Colonic mucosa (tissue), 4 donors: ENCODE data around the gene UBL7. TPM values are rescaled to one million over a fixed set of nuclear protein-coding genes. Genes with fewer than 3 reads are reported as not detected.

ENCODE experiments used
- DNase-seq: peaks from one replicate; pipeline ENCODE4 v3.0.0-alpha.2; 2020
- H3K27ac ChIP-seq: fragments of 200-600 bp; one replicate; pipeline ENCODE4 v1.8.0; 2021
- H3K27me3 ChIP-seq: fragments of 200-600 bp; one replicate; pipeline ENCODE4 v1.8.0; 2021
- H3K36me3 ChIP-seq: fragments of 200-600 bp; one replicate; pipeline ENCODE4 v1.8.0; 2021
- H3K4me1 ChIP-seq: fragments of 200-600 bp; one replicate; pipeline ENCODE4 v1.8.0; 2021; ENCODE audit warnings: mild to moderate bottlenecking
- H3K4me3 ChIP-seq: fragments of 200-600 bp; one replicate; pipeline ENCODE4 v1.8.0; 2021
- H3K9ac ChIP-seq, 2 donors: one replicate each; pipeline ENCODE4 v1.7.0; 2013; ENCODE audit warnings: control low read depth in 2 of 2, low read depth in 2 of 2, low read length in 2 of 2
- H3K9me3 ChIP-seq: fragments of 200-600 bp; one replicate; pipeline ENCODE4 v1.8.0; 2021
- CTCF ChIP-seq: fragments of 200-600 bp; IDR thresholded peaks from one replicate; pipeline ENCODE4 v1.8.0; 2022; ENCODE audit warnings: antibody characterized with exemption, mild to moderate bottlenecking
- intact Hi-C: fragments of 100-400 bp; cut with DNase I; formaldehyde crosslinking; loops from one replicate; pipeline ENCODE4 v1.14.1; 2022
- total RNA-seq, 2 donors: library from RNA; stranded (reverse); fragmentation: NEBNext Ultra II Directional in 1 of 2; extraction: Animal tissue kit (Norgen Biotek cat#: 25700) in 1 of 2; gene quantifications; one replicate each; pipeline ENCODE4 v1.2.1, GENCODE V29; 2021
- donor health status: healthy.
- donor health status: DM: no; HTN: no; CAD: no.
- donor health status: DM: no; HTN: no; CAD: no.

Gene UBL7
- total RNA-seq, 2 donors from 2014 or later = 32.2 to 43.8 TPM

GRCh38 chr15:74433592-74434262, 27.2 kb downstream of the UBL7 start, which contains the start of gene SEMA7A:
TSS of gene SEMA7A (minus strand) at chr15:74433958. CDS start at chr15:74433918, 40 bp downstream.
- H3K4me3 ChIP-seq = peak within 1 kb of the TSS; percentile 84
- peak within 1 kb of the TSS; percentile 15 for H3K27ac ChIP-seq
- H3K9me3 ChIP-seq = no peaks in the 10 kb centered on the region
- TF ChIP-seq CTCF = no peak
- peaks cover 3% of the 10 kb centered on the region for H3K4me1 ChIP-seq
- intact Hi-C loops = no loop called here
- peak; percentile 76 for DNase-seq
- H3K27me3 ChIP-seq = peaks cover 27% of the 10 kb centered on the region
- H3K9ac ChIP-seq = peak within 1 kb of the TSS; percentile 44 to 83
- no peaks in the 10 kb centered on the region for H3K36me3 ChIP-seq

GRCh38 chr15:74432968-74433591, 27.9 kb downstream of the UBL7 start:
- intact Hi-C loops = no loop called here
- peaks cover 27% of the 10 kb centered on the region for H3K27me3 ChIP-seq
- DNase-seq = no peak
- H3K27ac ChIP-seq = peak overlapping the region; percentile 15
- H3K4me1 ChIP-seq = peaks cover 3% of the 10 kb centered on the region
- TF ChIP-seq CTCF = no peak
- H3K36me3 ChIP-seq = no peaks in the 10 kb centered on the region
- H3K9me3 ChIP-seq = no peaks in the 10 kb centered on the region
- peak overlapping the region; percentile 84 for H3K4me3 ChIP-seq
- peak overlapping the region in 1 of 2 donors; percentile 73 for H3K9ac ChIP-seq

GRCh38 chr15:74432271-74432967, 28.5 kb downstream of the UBL7 start:
- intact Hi-C loops = no loop called here

GRCh38 chr15:74431645-74432044, 29.3 kb downstream of the UBL7 start:
- intact Hi-C loops = no loop called here
- Histone ChIP-seq H3K27ac (no peak overlapping the region), H3K27me3 (peaks cover 27% of the 10 kb centered on the region), H3K4me1 (peaks cover 3% of the 10 kb centered on the region), H3K4me3 (no peak overlapping the region), H3K9me3 (no peaks in the 10 kb centered on the region), H3K9ac (no peak overlapping the region), H3K36me3 (no peaks in the 10 kb centered on the region)
- no peak for DNase-seq
- no peak for TF ChIP-seq CTCF

More at GRCh38 chr15:74432271-74432967, 28.5 kb downstream of the UBL7 start:
- DNase-seq = no peak
- peaks cover 27% of the 10 kb centered on the region for H3K27me3 ChIP-seq
- H3K4me1 ChIP-seq = peaks cover 3% of the 10 kb centered on the region
- H3K36me3 ChIP-seq = no peaks in the 10 kb centered on the region
- peak overlapping the region; percentile 84 for H3K4me3 ChIP-seq
- H3K9me3 ChIP-seq = no peaks in the 10 kb centered on the region
- no peak overlapping the region for H3K9ac ChIP-seq
- no peak overlapping the region for H3K27ac ChIP-seq
- TF ChIP-seq CTCF = no peak

- no peak for TF ChIP-seq CTCF
- H3K27ac ChIP-seq = no peak overlapping the region
- H3K27me3 ChIP-seq = peaks cover 27% of the 10 kb centered on the region
- intact Hi-C loops = no loop called here
- peaks cover 3% of the 10 kb centered on the region for H3K4me1 ChIP-seq
- H3K9ac ChIP-seq = no peak overlapping the region
- no peak overlapping the region for H3K4me3 ChIP-seq
- no peaks in the 10 kb centered on the region for H3K9me3 ChIP-seq
- H3K36me3 ChIP-seq = no peaks in the 10 kb centered on the region
- no peak for DNase-seq
These were observed 29.8 kb downstream of the UBL7 start for GRCh38 chr15:74431116-74431515.
